KMS-11 (cell line): ENCODE data around the gene ACACA.

Experiments used
- H2AFZ ChIP-seq: fragments of 200-600 bp; sonication (generic); 2 replicates; pipeline ENCODE4 v1.6.1; 2016; ENCODE audit warnings: antibody characterized with exemption, mixed run types, low read depth
- H3K27ac ChIP-seq: fragments of 200-600 bp; sonication (generic); 2 replicates; pipeline ENCODE4 v1.6.1; 2016; ENCODE audit warnings: mild to moderate bottlenecking, mixed run types
- H3K27me3 ChIP-seq: fragments of 200-600 bp; sonication (generic); 2 replicates; pipeline ENCODE4 v1.6.1; 2017; ENCODE audit warnings: mild to moderate bottlenecking, low read depth, mixed run types, moderate library complexity; ENCODE audit not compliant: insufficient read depth
- H3K36me3 ChIP-seq: fragments of 200-600 bp; sonication (generic); 2 replicates; pipeline ENCODE4 v1.6.1; 2017; ENCODE audit warnings: mild to moderate bottlenecking, mixed run types; ENCODE audit not compliant: insufficient read depth
- H3K4me1 ChIP-seq: fragments of 200-600 bp; sonication (generic); 2 replicates; pipeline ENCODE4 v1.6.1; 2016; ENCODE audit warnings: mild to moderate bottlenecking, low read depth, mixed run types; ENCODE audit not compliant: poor library complexity, severe bottlenecking
- H3K4me2 ChIP-seq: fragments of 200-600 bp; sonication (generic); 2 replicates; pipeline ENCODE4 v1.7.0; 2016; ENCODE audit warnings: mild to moderate bottlenecking, mixed run types
- H3K4me3 ChIP-seq: fragments of 200-600 bp; sonication (generic); IDR thresholded peaks from 2 replicates; pipeline ENCODE4 v1.6.1; 2017; ENCODE audit warnings: low read depth, low read length, mixed read lengths; ENCODE audit not compliant: insufficient read depth
- H3K79me2 ChIP-seq: fragments of 200-600 bp; sonication (generic); 2 replicates; pipeline ENCODE4 v1.6.1; 2016; ENCODE audit warnings: low read depth, mixed run types; ENCODE audit not compliant: insufficient read depth
- H3K9ac ChIP-seq: fragments of 200-600 bp; sonication (generic); 2 replicates; pipeline ENCODE4 v1.6.1; 2016; ENCODE audit warnings: mild to moderate bottlenecking, mixed run types
- H4K20me1 ChIP-seq: fragments of 200-600 bp; sonication (generic); 2 replicates; pipeline ENCODE4 v1.6.1; 2016; ENCODE audit warnings: mild to moderate bottlenecking, mixed run types; ENCODE audit not compliant: insufficient read depth
- TF ChIP-seq, protein P1 (sequence below): fragments of 200-600 bp; sonication (generic); conservative IDR thresholded peaks from 2 replicates; pipeline ENCODE4 v1.6.1; 2017; ENCODE audit warnings: low read depth, mild to moderate bottlenecking, antibody characterized with exemption, low read length, moderate library complexity, mixed read lengths

The ACACA gene

DNA sequence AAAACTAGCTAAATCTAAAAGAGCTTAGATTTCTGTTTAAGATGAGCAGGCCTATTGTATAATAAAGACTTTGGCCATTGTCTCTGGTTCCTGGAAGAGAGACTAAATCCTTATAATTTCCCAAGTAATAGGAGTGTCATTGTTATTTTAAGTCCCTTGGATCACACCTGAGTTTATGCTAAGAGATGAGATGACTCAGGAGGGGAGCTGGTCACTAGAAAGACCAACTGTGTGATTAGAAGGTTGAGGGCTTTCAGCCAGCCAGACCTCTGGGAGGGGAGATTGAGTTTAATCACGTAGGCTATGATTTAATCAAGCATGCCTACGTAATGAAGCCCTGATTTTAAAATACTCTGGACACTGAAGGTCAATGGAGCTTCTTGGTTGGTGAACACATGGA, 187.8 kb downstream of the ACACA start:
- TF ChIP-seq, protein P1, sequence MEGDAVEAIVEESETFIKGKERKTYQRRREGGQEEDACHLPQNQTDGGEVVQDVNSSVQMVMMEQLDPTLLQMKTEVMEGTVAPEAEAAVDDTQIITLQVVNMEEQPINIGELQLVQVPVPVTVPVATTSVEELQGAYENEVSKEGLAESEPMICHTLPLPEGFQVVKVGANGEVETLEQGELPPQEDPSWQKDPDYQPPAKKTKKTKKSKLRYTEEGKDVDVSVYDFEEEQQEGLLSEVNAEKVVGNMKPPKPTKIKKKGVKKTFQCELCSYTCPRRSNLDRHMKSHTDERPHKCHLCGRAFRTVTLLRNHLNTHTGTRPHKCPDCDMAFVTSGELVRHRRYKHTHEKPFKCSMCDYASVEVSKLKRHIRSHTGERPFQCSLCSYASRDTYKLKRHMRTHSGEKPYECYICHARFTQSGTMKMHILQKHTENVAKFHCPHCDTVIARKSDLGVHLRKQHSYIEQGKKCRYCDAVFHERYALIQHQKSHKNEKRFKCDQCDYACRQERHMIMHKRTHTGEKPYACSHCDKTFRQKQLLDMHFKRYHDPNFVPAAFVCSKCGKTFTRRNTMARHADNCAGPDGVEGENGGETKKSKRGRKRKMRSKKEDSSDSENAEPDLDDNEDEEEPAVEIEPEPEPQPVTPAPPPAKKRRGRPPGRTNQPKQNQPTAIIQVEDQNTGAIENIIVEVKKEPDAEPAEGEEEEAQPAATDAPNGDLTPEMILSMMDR, result no peak
- Histone ChIP-seq H3K4me2 (no peak overlapping the region), H3K79me2 (no peaks in the 10 kb centered on the region), H3K27me3 (no peaks in the 10 kb centered on the region), H3K36me3 (no peaks in the 10 kb centered on the region), H4K20me1 (no peaks in the 10 kb centered on the region), H2AFZ (no peak overlapping the region), H3K4me1 (no peaks in the 10 kb centered on the region), H3K4me3 (no peak overlapping the region), H3K27ac (no peak overlapping the region), H3K9ac (no peak overlapping the region)

DNA sequence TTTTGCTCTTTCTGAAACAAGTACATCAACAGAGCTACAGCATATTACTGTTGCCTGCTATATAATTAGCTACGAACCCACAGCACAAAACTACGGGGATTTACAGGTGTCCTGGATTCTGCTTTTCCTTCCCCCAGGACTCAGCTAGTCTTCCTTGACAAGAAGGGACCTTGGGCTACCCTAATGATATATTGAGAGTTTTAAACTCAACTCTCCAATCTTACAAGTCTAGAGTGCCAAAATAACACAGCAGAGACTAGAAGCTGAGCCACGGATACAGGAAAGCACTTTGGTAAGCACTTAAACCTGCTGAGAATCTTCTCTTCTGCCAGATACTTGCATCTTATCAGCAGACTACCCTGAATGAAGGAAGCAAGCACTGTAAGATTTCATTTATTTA, 192.2 kb downstream of the ACACA start:
- H3K27me3 ChIP-seq, result no peaks in the 10 kb centered on the region
- no peak overlapping the region for H3K27ac ChIP-seq
- no peak overlapping the region for H3K9ac ChIP-seq
- H3K4me1 ChIP-seq, result no peaks in the 10 kb centered on the region
- no peak overlapping the region for H3K4me2 ChIP-seq
- TF ChIP-seq, protein P1, result no peak
- no peak overlapping the region for H3K4me3 ChIP-seq
- H2AFZ ChIP-seq, result no peak overlapping the region
- H3K36me3 ChIP-seq, result no peaks in the 10 kb centered on the region
- no peaks in the 10 kb centered on the region for H3K79me2 ChIP-seq
- H4K20me1 ChIP-seq, result no peaks in the 10 kb centered on the region

DNA sequence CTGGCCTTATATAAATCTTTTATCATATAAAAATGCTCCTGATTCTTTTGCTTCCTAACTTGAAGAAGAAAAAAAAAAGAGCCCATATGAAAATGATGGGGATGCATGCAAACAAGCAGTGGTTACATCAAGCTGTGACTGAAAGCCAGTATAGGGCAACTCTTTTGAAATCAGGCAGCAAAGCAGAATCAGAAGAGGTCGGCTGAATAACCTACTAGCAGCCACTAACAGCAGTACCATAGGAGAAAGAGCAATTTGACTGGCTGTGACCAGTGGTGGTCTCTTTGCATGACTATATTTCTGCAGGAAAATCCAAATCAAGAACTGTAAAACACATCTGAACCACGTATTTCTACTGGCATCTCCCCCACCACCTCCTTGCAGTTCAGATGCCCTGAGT, 192.7 kb downstream of the ACACA start:
- H3K9ac ChIP-seq, result no peak overlapping the region
- no peak overlapping the region for H3K27ac ChIP-seq
- no peak overlapping the region for H3K4me2 ChIP-seq
- no peak overlapping the region for H2AFZ ChIP-seq
- TF ChIP-seq, protein P1, result no peak
- no peaks in the 10 kb centered on the region for H4K20me1 ChIP-seq
- no peaks in the 10 kb centered on the region for H3K4me1 ChIP-seq
- H3K79me2 ChIP-seq, result no peaks in the 10 kb centered on the region
- no peaks in the 10 kb centered on the region for H3K27me3 ChIP-seq
- H3K4me3 ChIP-seq, result no peak overlapping the region
- no peaks in the 10 kb centered on the region for H3K36me3 ChIP-seq

DNA sequence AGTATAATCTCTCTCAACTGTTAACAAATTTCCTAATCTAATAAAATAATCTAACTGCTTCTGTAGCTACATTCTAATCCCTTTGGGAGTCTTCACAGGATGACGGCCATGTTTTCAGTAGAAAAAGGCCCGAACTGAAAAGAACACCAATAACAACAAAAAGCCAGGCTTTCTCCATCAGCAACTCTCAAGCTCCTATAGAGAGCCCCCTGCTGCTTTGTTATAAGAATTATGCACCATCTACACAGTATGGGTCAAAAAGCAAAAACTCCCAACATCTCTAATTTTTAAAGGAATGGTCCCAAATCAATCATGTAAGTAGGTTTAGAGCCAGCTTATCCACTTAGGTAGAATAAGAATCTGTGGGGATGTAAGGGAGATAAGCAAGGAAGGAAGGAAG, 194.5 kb downstream of the ACACA start:
- no peak overlapping the region for H2AFZ ChIP-seq
- no peaks in the 10 kb centered on the region for H3K27me3 ChIP-seq
- no peaks in the 10 kb centered on the region for H4K20me1 ChIP-seq
- H3K36me3 ChIP-seq, result no peaks in the 10 kb centered on the region
- no peak overlapping the region for H3K4me3 ChIP-seq
- no peak overlapping the region for H3K4me2 ChIP-seq
- H3K4me1 ChIP-seq, result no peaks in the 10 kb centered on the region
- H3K79me2 ChIP-seq, result no peaks in the 10 kb centered on the region
- TF ChIP-seq, protein P1, result no peak
- no peak overlapping the region for H3K27ac ChIP-seq
- no peak overlapping the region for H3K9ac ChIP-seq

DNA sequence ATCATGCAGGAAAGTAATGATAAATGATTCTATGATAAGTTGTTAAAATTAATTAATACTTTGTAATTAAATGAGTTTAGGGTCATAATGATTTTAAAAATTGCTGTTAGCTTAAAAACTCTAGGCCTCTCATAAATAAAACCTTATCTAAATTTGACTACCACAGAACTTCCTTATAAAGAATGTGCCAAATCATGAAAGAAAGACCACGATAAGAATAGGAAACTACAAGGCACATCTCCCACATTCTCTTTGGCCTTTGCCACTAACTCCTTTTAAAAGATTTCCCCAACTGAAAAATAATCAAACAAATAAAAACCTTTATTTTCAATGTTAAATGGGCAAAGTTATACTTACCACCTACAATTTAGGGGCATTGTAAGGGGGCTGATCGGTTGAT, 195.5 kb downstream of the ACACA start:
- no peak overlapping the region for H2AFZ ChIP-seq
- H3K36me3 ChIP-seq, result no peaks in the 10 kb centered on the region
- no peak overlapping the region for H3K4me2 ChIP-seq

More for the DNA sequence above, 195.5 kb downstream of the ACACA start:
- Histone ChIP-seq H3K27ac (no peak overlapping the region), H3K4me3 (no peak overlapping the region), H4K20me1 (no peaks in the 10 kb centered on the region), H3K79me2 (no peaks in the 10 kb centered on the region), H3K4me1 (no peaks in the 10 kb centered on the region), H3K27me3 (no peaks in the 10 kb centered on the region), H3K9ac (no peak overlapping the region)
- TF ChIP-seq, protein P1, result no peak
